ENCODE results near the gene CARS1. TPM values are rescaled to one million over a fixed set of nuclear protein-coding genes. Genes with fewer than 3 reads are reported as not detected.
A peak's percentile ranks its signal among the peaks of the same experiment; 100 is the strongest.

CARS1 gene
- total RNA-seq: 14.3 TPM
- long read RNA-seq, transcript CARS-203 (22 exons, 2,685 nt): major isoform, 15 of 40 reads
- long read RNA-seq, transcript CARS-201 (22 exons, 2,491 nt): minor isoform, 6 of 40 reads
- long read RNA-seq, partial matches to known transcripts: 6 of 40 reads
- long read RNA-seq, other reads (novel, unspliced or antisense): 10 of 40 reads

DNA sequence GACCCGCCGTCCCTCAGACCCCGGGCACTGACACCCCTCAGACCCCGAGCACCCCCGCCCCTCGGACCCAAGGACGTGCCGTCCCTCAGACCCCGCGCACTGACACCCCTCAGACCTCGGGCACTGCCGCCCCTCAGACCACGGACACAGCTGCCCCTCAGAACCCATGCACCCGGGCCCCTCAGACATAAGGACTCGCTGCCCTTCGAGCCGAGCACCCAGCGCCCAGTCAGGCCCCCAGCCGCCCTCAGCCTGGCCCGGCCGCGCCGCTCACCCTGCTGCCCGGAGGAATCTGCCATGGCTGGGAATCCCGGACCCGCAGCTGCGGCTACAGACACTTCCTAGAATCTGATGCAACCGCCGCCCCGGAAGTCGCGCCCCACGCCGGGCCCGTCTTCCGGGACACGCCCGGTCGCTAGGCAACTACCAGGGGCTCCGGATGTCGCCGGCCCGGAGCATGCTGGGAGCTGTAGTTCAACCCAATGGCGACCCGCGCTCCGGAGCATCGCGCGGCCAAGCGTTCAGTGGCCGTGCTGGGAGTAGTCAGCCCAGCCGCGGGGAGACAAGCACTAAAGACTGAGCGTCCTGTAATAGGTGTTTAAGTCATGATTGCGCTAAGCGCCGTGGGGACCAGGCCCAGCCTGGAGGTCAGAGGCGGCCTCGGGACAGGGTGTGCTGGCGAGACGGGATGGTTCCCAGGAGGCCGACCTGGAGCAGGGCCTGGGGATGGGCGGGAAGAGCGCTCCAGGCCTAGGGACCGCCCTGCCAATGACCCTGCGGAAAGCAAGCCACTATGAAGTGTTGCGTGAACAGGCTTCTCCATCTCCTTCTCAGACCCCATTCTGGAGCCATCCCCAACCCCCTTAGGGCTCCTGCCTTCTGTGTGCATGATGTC lies at the start of gene CARS1:
Gene CARS1 (minus strand): TSS at position 355 of the 895 bp plus-strand sequence. CDS start 56 bp downstream, at position 299.
- peak; percentile 97 for DNase-seq
- intact Hi-C loops (cut with micrococcal nuclease): no loop called here
- Histone ChIP-seq H3K9me3 (replicated peaks) (no peaks in the 10 kb centered on the region), H3K36me3 (peaks cover 3% of the 10 kb centered on the region), H3K27me3 (ENCODE audit: low read depth) (no peaks in the 10 kb centered on the region), H3K27ac (replicated peaks) (peak within 1 kb of the TSS; percentile 89), H3K4me1 (peaks cover 40% of the 10 kb centered on the region), H3K4me3 (peak within 1 kb of the TSS; percentile 88)
- TF ChIP-seq, protein P1, sequence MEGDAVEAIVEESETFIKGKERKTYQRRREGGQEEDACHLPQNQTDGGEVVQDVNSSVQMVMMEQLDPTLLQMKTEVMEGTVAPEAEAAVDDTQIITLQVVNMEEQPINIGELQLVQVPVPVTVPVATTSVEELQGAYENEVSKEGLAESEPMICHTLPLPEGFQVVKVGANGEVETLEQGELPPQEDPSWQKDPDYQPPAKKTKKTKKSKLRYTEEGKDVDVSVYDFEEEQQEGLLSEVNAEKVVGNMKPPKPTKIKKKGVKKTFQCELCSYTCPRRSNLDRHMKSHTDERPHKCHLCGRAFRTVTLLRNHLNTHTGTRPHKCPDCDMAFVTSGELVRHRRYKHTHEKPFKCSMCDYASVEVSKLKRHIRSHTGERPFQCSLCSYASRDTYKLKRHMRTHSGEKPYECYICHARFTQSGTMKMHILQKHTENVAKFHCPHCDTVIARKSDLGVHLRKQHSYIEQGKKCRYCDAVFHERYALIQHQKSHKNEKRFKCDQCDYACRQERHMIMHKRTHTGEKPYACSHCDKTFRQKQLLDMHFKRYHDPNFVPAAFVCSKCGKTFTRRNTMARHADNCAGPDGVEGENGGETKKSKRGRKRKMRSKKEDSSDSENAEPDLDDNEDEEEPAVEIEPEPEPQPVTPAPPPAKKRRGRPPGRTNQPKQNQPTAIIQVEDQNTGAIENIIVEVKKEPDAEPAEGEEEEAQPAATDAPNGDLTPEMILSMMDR (IDR thresholded peaks at IDR 0.05; ENCODE audit: borderline replicate concordance): peak; percentile 10

DNA sequence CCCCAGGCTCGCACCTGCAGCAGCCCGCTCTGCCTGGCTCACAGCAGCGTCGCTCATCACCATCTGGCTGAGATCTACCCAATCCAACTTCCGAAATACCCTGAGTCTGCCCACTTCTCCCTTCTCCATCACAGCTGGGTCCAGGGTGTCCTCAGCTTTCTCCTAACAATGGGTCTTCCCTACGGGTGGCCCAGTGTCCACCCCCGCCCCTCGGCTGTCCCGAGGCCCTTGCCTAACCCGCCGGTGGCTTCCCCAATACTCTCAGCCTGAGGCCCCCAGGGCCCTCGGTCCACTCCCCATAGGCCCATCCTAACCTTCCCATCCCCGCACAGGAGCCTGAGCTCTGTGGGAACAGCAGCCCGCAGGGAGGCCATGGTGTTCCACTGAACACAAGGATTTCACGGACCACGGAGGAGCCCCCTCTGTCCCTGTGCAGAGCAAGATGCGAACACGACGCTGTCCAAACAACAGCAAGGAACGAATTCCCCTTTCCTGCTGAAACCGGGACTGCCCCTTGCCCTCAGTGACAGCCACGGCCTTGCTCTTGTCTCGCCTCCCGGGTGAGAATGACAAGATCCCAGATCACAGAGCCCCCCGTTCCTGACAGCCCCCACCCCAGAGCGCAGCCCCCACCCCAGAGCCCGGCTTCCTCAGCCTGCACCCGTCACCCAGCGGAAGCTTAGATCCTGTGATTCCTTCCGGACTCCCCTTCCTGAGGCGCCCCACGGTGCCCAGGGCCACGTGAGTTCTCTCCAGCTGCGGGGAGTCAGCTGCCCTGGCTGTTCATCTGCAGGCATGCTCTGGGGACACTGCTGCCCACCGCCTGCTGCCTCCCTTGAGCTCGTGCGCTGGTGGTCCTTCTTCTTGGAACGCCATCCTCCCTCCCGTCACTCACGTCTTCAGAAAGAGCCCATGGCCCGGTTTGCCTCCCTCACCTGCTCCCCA lies 48.8 kb upstream of the CARS1 start:
- no peak for DNase-seq
- H3K9me3 ChIP-seq (replicated peaks): no peaks in the 10 kb centered on the region

DNA sequence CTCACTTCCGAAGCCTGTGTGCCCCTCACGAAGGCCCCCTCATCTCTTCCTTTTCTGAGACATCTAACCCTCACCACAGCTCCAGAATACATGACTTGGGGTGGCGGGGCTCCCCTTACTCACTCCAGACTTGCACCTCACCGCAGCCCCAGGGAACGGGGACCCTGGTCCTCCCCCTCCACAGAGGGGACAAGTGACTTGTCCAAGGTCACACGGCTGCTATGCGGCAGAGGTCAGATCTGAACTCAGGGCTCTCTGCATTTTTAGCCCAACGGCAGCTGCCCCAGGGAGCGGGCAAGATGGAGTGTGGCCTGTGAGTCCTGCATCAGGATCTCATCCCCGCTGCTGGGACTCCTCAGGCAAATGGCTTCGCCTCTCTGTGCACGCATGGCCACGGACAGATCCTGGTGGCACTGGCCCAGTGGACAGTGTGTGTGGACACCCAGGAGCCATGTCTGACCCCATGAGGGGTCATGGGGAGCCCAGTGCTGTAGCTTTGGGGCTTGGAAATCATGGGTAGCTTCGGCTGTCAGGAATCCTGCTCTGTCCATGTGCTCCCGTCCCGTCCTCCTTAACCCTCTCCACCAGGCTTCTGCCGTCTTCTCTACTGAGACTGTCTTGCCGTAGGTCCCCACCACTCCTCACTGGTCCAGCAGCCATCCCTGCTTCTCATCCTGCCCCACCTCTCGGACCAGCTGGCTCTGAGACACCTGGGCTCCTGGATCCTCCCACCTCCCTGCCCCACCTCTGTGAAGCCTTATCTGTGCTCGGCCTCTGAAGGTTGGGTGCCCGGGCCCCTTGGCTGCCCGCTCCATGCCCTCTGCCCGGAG lies 48.0 kb upstream of the CARS1 start:
- H3K9me3 ChIP-seq (replicated peaks): no peaks in the 10 kb centered on the region
- TF ChIP-seq, protein P1 (IDR thresholded peaks at IDR 0.05; ENCODE audit: borderline replicate concordance): no peak
- intact Hi-C loops (cut with micrococcal nuclease): no loop called here
- DNase-seq: no peak
- peaks cover 57% of the 10 kb centered on the region for H3K36me3 ChIP-seq
- H3K4me3 ChIP-seq: no peak overlapping the region
- H3K4me1 ChIP-seq: no peaks in the 10 kb centered on the region
- H3K27ac ChIP-seq (replicated peaks): no peak overlapping the region
- no peaks in the 10 kb centered on the region for H3K27me3 ChIP-seq (ENCODE audit: low read depth)

More for the DNA sequence above, 48.8 kb upstream of the CARS1 start:
- H3K4me3 ChIP-seq: no peak overlapping the region
- no peak overlapping the region for H3K27ac ChIP-seq (replicated peaks)
- intact Hi-C loops (cut with micrococcal nuclease): no loop called here
- TF ChIP-seq, protein P1 (IDR thresholded peaks at IDR 0.05; ENCODE audit: borderline replicate concordance): no peak
- H3K4me1 ChIP-seq: no peaks in the 10 kb centered on the region
- H3K27me3 ChIP-seq (ENCODE audit: low read depth): no peaks in the 10 kb centered on the region
- H3K36me3 ChIP-seq: peaks cover 51% of the 10 kb centered on the region

DNA sequence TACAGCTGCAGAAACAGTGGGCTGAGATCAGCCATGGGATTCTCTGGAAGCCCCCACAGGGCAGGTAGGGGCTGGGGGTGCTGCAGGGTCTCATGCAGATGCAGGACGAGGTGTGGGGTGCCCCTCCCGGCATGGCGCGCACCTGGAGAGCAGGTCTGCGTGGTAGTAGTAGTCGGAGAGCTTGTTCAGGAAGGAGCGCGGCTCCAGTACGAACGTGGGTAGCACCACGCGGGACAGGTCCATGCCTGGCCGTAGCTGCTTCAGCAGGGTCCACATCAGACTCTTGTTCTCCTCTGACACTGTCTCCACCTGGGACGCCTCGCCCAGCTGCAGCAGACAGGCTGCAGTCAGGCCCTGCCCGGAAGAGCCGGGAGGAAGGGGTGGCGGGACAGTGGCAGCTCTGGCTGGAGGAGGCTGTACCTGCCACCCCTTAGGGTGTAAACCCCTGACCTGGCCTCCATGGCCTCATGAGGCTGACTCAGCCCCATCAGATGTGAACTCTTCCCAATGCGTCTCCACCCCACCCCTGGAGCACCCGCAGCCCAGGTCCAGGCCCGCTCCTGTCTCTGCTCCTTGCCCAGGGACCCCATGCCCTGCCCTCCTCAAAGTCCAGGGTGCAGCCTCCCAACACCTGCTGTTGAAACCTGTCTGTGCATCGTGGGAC lies 47.0 kb upstream of the CARS1 start:
- peaks cover 3% of the 10 kb centered on the region for H3K4me1 ChIP-seq
- peaks cover 63% of the 10 kb centered on the region for H3K36me3 ChIP-seq
- no peaks in the 10 kb centered on the region for H3K9me3 ChIP-seq (replicated peaks)
- DNase-seq: no peak
- intact Hi-C loops (cut with micrococcal nuclease): no loop called here
- TF ChIP-seq, protein P1 (IDR thresholded peaks at IDR 0.05; ENCODE audit: borderline replicate concordance): no peak
- no peak overlapping the region for H3K4me3 ChIP-seq
- no peak overlapping the region for H3K27ac ChIP-seq (replicated peaks)
- no peaks in the 10 kb centered on the region for H3K27me3 ChIP-seq (ENCODE audit: low read depth)
